ENCODE results near the gene ADAMTS6. TPM values are rescaled to one million over a fixed set of nuclear protein-coding genes. Genes with fewer than 3 reads are reported as not detected.

Gene ADAMTS6
- polyA plus RNA-seq, 3 donors: 0.01 TPM; not detected in 2

DNA sequence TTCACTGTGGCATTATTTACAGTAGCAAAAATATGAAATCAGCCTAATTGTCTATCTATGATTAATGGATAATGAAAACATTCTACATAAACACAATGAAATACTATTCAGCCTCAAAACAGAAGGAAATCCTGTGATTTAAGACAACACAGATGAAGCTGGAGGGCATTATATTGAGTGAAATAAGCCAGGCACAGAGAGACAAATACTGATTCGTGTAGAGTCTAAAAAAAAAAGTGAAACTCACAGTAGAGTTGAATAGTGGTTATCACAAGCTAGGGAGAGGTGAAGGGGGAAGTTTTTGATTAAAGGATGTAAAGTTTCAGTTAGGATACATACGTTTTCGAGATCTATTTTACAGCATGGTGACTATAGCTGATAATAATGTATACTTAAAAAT lies 122.2 kb downstream of the ADAMTS6 start:
- intact Hi-C loops (cut with micrococcal nuclease): no loop called here
- Mint-ChIP-seq H3K27me3 (ENCODE audit: low read depth in 3 of 3) (peaks cover 0 to 4% (median 4%) of the 10 kb centered on the region in 3 donors), H3K9me3 (no peaks in the 10 kb centered on the region), H3K4me1 (no peaks in the 10 kb centered on the region), H3K4me3 (no peak overlapping the region), H3K36me3 (no peaks in the 10 kb centered on the region), H3K27ac (no peak overlapping the region)
- Histone ChIP-seq H3K9ac (ENCODE audit: insufficient read depth, low read length, poor library complexity, severe bottlenecking) (no peak overlapping the region), H4K20me1 (ENCODE audit: insufficient read depth, low read length) (no peaks in the 10 kb centered on the region), H3K36me3 (replicated peaks in 1 of 2; ENCODE audit: control insufficient read depth in 1 of 2, insufficient read depth in 2 of 2, low read length in 2 of 2) (no peaks in the 10 kb centered on the region), H3K79me2 (ENCODE audit: insufficient read depth, low read length) (no peaks in the 10 kb centered on the region), H3K27ac (ENCODE audit: low read depth in 1 of 2, low read length in 2 of 2) (no peak overlapping the region), H3K4me1 (ENCODE audit: control insufficient read depth in 1 of 2, insufficient read depth in 2 of 2, low read length in 2 of 2) (no peaks in the 10 kb centered on the region), H3K4me2 (replicated peaks; ENCODE audit: extremely low read depth, low read length, poor library complexity, severe bottlenecking) (no peak overlapping the region), H3K27me3 (ENCODE audit: control insufficient read depth in 2 of 2, insufficient read depth in 2 of 2, low read length in 2 of 2) (no peaks in the 10 kb centered on the region), H3K9me3 (replicated peaks in 1 of 2; ENCODE audit: control insufficient read depth in 1 of 2, insufficient read depth in 1 of 2, low read length in 2 of 2) (no peaks in the 10 kb centered on the region), H3K4me3 (replicated peaks in 1 of 3; ENCODE audit: low read depth in 2 of 3, low read length in 3 of 3) (no peak overlapping the region), H2AFZ (ENCODE audit: insufficient read depth, low read depth, low read length, poor library complexity, severe bottlenecking) (no peak overlapping the region)
- whole genome bisulfite sequencing (ENCODE audit: insufficient coverage): 58% methylated on average over 1 of the region's 3 CpGs
- DNase-seq: no peak
- TF ChIP-seq CTCF (IDR thresholded peaks at IDR 0.05): no peak

- no peaks in the 10 kb centered on the region for H3K36me3 ChIP-seq (replicated peaks in 1 of 2; ENCODE audit: control insufficient read depth in 1 of 2, insufficient read depth in 2 of 2, low read length in 2 of 2)
- Mint-ChIP-seq H3K36me3 (no peaks in the 10 kb centered on the region), H3K27ac (no peak overlapping the region), H3K4me1 (no peaks in the 10 kb centered on the region), H3K27me3 (ENCODE audit: low read depth in 3 of 3) (peaks cover 0 to 3% (median 2%) of the 10 kb centered on the region in 3 donors), H3K9me3 (no peaks in the 10 kb centered on the region), H3K4me3 (no peak overlapping the region)
- TF ChIP-seq CTCF (IDR thresholded peaks at IDR 0.05): no peak
- H3K9me3 ChIP-seq (replicated peaks in 1 of 2; ENCODE audit: control insufficient read depth in 1 of 2, insufficient read depth in 1 of 2, low read length in 2 of 2): no peaks in the 10 kb centered on the region
- no peak overlapping the region for H3K9ac ChIP-seq (ENCODE audit: insufficient read depth, low read length, poor library complexity, severe bottlenecking)
- H3K27me3 ChIP-seq (ENCODE audit: control insufficient read depth in 2 of 2, insufficient read depth in 2 of 2, low read length in 2 of 2): no peaks in the 10 kb centered on the region
- no peak overlapping the region for H3K4me2 ChIP-seq (replicated peaks; ENCODE audit: extremely low read depth, low read length, poor library complexity, severe bottlenecking)
- no peak overlapping the region for H2AFZ ChIP-seq (ENCODE audit: insufficient read depth, low read depth, low read length, poor library complexity, severe bottlenecking)
- H4K20me1 ChIP-seq (ENCODE audit: insufficient read depth, low read length): no peaks in the 10 kb centered on the region
- no peaks in the 10 kb centered on the region for H3K79me2 ChIP-seq (ENCODE audit: insufficient read depth, low read length)
- intact Hi-C loops (cut with micrococcal nuclease): no loop called here
- H3K27ac ChIP-seq (ENCODE audit: low read depth in 1 of 2, low read length in 2 of 2): no peak overlapping the region
- H3K4me3 ChIP-seq (replicated peaks in 1 of 3; ENCODE audit: low read depth in 2 of 3, low read length in 3 of 3): no peak overlapping the region
- H3K4me1 ChIP-seq (ENCODE audit: control insufficient read depth in 1 of 2, insufficient read depth in 2 of 2, low read length in 2 of 2): no peaks in the 10 kb centered on the region
- no peak for DNase-seq
- no CpG with 5 or more reads among the region's 1 CpG for WGBS (ENCODE audit: insufficient coverage)
Observed at GRCh38 chr5:65356274-65356673, 125.4 kb downstream of the ADAMTS6 start.

All from CD14-positive monocyte (primary cell).